ENCODE data around the gene PCDH9.

The PCDH9 gene

DNA sequence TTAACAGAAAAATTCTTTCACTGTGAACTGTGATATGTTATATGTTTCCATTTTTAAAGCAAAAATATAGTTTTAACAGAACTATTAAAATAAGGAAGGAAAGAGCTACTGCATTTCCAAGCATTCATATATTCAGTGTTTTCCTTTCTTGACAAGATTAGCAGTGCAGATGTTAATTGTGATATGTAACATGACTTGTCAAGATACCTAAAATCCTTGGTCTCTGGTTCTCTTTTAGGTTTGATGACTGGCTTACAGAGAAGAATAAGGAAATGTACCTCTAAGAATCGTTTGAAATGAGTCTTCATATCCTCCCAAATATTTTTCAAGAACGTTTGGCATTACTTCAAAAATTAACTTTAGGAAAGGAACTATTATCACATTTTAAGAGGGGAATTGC is 907.2 kb downstream of the PCDH9 start:
- no peaks in the 10 kb centered on the region for H3K79me2 ChIP-seq (ENCODE audit: control insufficient read depth, insufficient read depth, low read length, poor library complexity)
- H3K23ac ChIP-seq (ENCODE audit: low read length), result no peak overlapping the region
- no peaks in the 10 kb centered on the region for H3K79me1 ChIP-seq (ENCODE audit: low read length)
- DNase-seq, result no peak
- no peaks in the 10 kb centered on the region for H3K36me3 ChIP-seq (ENCODE audit: control insufficient read depth in 1 of 2, insufficient read depth in 2 of 2, low read length in 2 of 2)
- H3K27ac ChIP-seq (ENCODE audit: low read depth, low read length), result no peak overlapping the region
- no peak overlapping the region for H4K91ac ChIP-seq (ENCODE audit: low read depth, low read length)
- no peak overlapping the region for H3K4ac ChIP-seq (ENCODE audit: low read depth, low read length)
- H3K27me3 ChIP-seq (ENCODE audit: insufficient read depth, low read length), result no peaks in the 10 kb centered on the region
- no peak overlapping the region for H3K9ac ChIP-seq (ENCODE audit: low read length)
- no peaks in the 10 kb centered on the region for H3K9me3 ChIP-seq (ENCODE audit: insufficient read depth, low read depth, low read length)
- no peak overlapping the region for H2BK5ac ChIP-seq (ENCODE audit: low read depth, low read length, poor library complexity)
- H2BK120ac ChIP-seq (ENCODE audit: insufficient read depth, low read length, poor library complexity), result no peak overlapping the region
- no peak overlapping the region for H2AFZ ChIP-seq (ENCODE audit: insufficient read depth, low read length, poor library complexity)
- H2AK5ac ChIP-seq (ENCODE audit: low read length), result no peak overlapping the region
- H4K12ac ChIP-seq (ENCODE audit: low read depth, low read length), result no peak overlapping the region
- no peak overlapping the region for H3K18ac ChIP-seq (ENCODE audit: low read length)
- no CpG with 5 or more reads among the region's 2 CpGs for WGBS (ENCODE audit: extremely low coverage, insufficient coverage, insufficient read length)
- no peak overlapping the region for H3K14ac ChIP-seq (ENCODE audit: low read length)
- no peaks in the 10 kb centered on the region for H3K4me1 ChIP-seq (ENCODE audit: control insufficient read depth in 1 of 2, insufficient read depth in 2 of 2, low read length in 2 of 2)
- H2BK12ac ChIP-seq (ENCODE audit: low read length), result no peak overlapping the region
- no peak overlapping the region for H3K4me3 ChIP-seq (ENCODE audit: low read depth, low read length)
- no peak overlapping the region for H4K8ac ChIP-seq (ENCODE audit: low read depth, low read length)
- H3K4me2 ChIP-seq (ENCODE audit: low read length), result no peak overlapping the region

DNA sequence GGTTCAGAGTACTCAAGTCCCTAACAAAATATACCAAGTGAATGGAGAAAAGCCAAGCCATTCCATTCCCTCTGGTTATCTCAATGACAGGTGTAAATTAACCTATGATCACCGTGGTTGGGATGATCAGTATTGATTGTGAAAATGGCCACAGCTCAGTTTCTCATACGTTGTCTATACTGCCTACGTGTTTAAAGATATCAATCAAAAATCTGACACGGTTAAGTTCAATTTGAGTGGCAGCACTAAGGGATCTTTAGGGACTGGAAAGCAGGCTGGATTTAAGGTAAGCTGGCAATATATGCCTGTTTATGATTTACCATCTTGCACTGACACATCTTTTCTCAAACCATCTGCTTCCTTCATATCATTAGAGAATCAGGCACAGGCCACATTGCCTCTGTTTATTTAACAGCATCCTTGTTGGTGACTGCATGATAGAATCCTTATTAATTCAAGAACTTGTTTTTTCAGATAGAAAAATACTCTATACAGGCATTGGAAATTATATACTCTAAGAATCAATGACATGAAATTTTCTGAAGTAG is 907.9 kb downstream of the PCDH9 start:
- Histone ChIP-seq H3K79me1 (ENCODE audit: low read length) (no peaks in the 10 kb centered on the region), H3K9me3 (ENCODE audit: insufficient read depth, low read depth, low read length) (no peaks in the 10 kb centered on the region), H2BK12ac (ENCODE audit: low read length) (no peak overlapping the region), H3K14ac (ENCODE audit: low read length) (no peak overlapping the region), H3K79me2 (ENCODE audit: control insufficient read depth, insufficient read depth, low read length, poor library complexity) (no peaks in the 10 kb centered on the region), H3K18ac (ENCODE audit: low read length) (no peak overlapping the region), H3K4me2 (ENCODE audit: low read length) (no peak overlapping the region), H3K36me3 (ENCODE audit: control insufficient read depth in 1 of 2, insufficient read depth in 2 of 2, low read length in 2 of 2) (no peaks in the 10 kb centered on the region), H4K8ac (ENCODE audit: low read depth, low read length) (no peak overlapping the region), H4K12ac (ENCODE audit: low read depth, low read length) (no peak overlapping the region), H3K27me3 (ENCODE audit: insufficient read depth, low read length) (no peaks in the 10 kb centered on the region), H2AFZ (ENCODE audit: insufficient read depth, low read length, poor library complexity) (no peak overlapping the region), H3K27ac (ENCODE audit: low read depth, low read length) (no peak overlapping the region), H3K4me1 (ENCODE audit: control insufficient read depth in 1 of 2, insufficient read depth in 2 of 2, low read length in 2 of 2) (no peaks in the 10 kb centered on the region), H2AK5ac (ENCODE audit: low read length) (no peak overlapping the region), H3K23ac (ENCODE audit: low read length) (no peak overlapping the region), H2BK5ac (ENCODE audit: low read depth, low read length, poor library complexity) (no peak overlapping the region), H3K4me3 (ENCODE audit: low read depth, low read length) (no peak overlapping the region), H3K4ac (ENCODE audit: low read depth, low read length) (no peak overlapping the region), H3K9ac (ENCODE audit: low read length) (no peak overlapping the region), H2BK120ac (ENCODE audit: insufficient read depth, low read length, poor library complexity) (no peak overlapping the region), H4K91ac (ENCODE audit: low read depth, low read length) (no peak overlapping the region)
- no peak for DNase-seq
- no CpG with 5 or more reads among the region's 4 CpGs for WGBS (ENCODE audit: extremely low coverage, insufficient coverage, insufficient read length)

- Histone ChIP-seq H3K4ac (ENCODE audit: low read depth, low read length) (no peak overlapping the region), H2AFZ (ENCODE audit: insufficient read depth, low read length, poor library complexity) (no peak overlapping the region), H3K18ac (ENCODE audit: low read length) (no peak overlapping the region), H3K27me3 (ENCODE audit: insufficient read depth, low read length) (no peaks in the 10 kb centered on the region), H4K91ac (ENCODE audit: low read depth, low read length) (no peak overlapping the region), H3K9me3 (ENCODE audit: insufficient read depth, low read depth, low read length) (no peaks in the 10 kb centered on the region), H3K27ac (ENCODE audit: low read depth, low read length) (no peak overlapping the region), H2AK5ac (ENCODE audit: low read length) (no peak overlapping the region), H3K79me1 (ENCODE audit: low read length) (no peaks in the 10 kb centered on the region), H3K4me1 (ENCODE audit: control insufficient read depth in 1 of 2, insufficient read depth in 2 of 2, low read length in 2 of 2) (no peaks in the 10 kb centered on the region), H3K4me3 (ENCODE audit: low read depth, low read length) (no peak overlapping the region), H3K14ac (ENCODE audit: low read length) (no peak overlapping the region), H2BK5ac (ENCODE audit: low read depth, low read length, poor library complexity) (no peak overlapping the region), H3K4me2 (ENCODE audit: low read length) (no peak overlapping the region), H2BK12ac (ENCODE audit: low read length) (no peak overlapping the region), H3K9ac (ENCODE audit: low read length) (no peak overlapping the region), H3K23ac (ENCODE audit: low read length) (no peak overlapping the region), H2BK120ac (ENCODE audit: insufficient read depth, low read length, poor library complexity) (no peak overlapping the region), H4K8ac (ENCODE audit: low read depth, low read length) (no peak overlapping the region), H4K12ac (ENCODE audit: low read depth, low read length) (no peak overlapping the region), H3K36me3 (ENCODE audit: control insufficient read depth in 1 of 2, insufficient read depth in 2 of 2, low read length in 2 of 2) (no peaks in the 10 kb centered on the region), H3K79me2 (ENCODE audit: control insufficient read depth, insufficient read depth, low read length, poor library complexity) (no peaks in the 10 kb centered on the region)
- WGBS (ENCODE audit: extremely low coverage, insufficient coverage, insufficient read length), result no CpG with 5 or more reads among the region's 3 CpGs
- no peak for DNase-seq
These were observed 915.2 kb downstream of the PCDH9 start for GRCh38 chr13:66314911-66315310.

GRCh38 chr13:66313413-66313812 is 916.7 kb downstream of the PCDH9 start:
- Histone ChIP-seq H4K8ac (ENCODE audit: low read depth, low read length) (no peak overlapping the region), H3K14ac (ENCODE audit: low read length) (no peak overlapping the region), H3K4ac (ENCODE audit: low read depth, low read length) (no peak overlapping the region), H3K23ac (ENCODE audit: low read length) (no peak overlapping the region), H4K91ac (ENCODE audit: low read depth, low read length) (no peak overlapping the region), H3K18ac (ENCODE audit: low read length) (no peak overlapping the region), H2BK12ac (ENCODE audit: low read length) (no peak overlapping the region), H2AFZ (ENCODE audit: insufficient read depth, low read length, poor library complexity) (no peak overlapping the region), H3K4me3 (ENCODE audit: low read depth, low read length) (no peak overlapping the region), H2BK120ac (ENCODE audit: insufficient read depth, low read length, poor library complexity) (no peak overlapping the region), H3K27ac (ENCODE audit: low read depth, low read length) (no peak overlapping the region), H3K27me3 (ENCODE audit: insufficient read depth, low read length) (no peaks in the 10 kb centered on the region), H3K4me2 (ENCODE audit: low read length) (no peak overlapping the region), H2AK5ac (ENCODE audit: low read length) (no peak overlapping the region), H3K36me3 (ENCODE audit: control insufficient read depth in 1 of 2, insufficient read depth in 2 of 2, low read length in 2 of 2) (no peaks in the 10 kb centered on the region), H3K79me1 (ENCODE audit: low read length) (no peaks in the 10 kb centered on the region), H3K79me2 (ENCODE audit: control insufficient read depth, insufficient read depth, low read length, poor library complexity) (no peaks in the 10 kb centered on the region), H3K9ac (ENCODE audit: low read length) (no peak overlapping the region), H3K9me3 (ENCODE audit: insufficient read depth, low read depth, low read length) (no peaks in the 10 kb centered on the region), H4K12ac (ENCODE audit: low read depth, low read length) (no peak overlapping the region), H3K4me1 (ENCODE audit: control insufficient read depth in 1 of 2, insufficient read depth in 2 of 2, low read length in 2 of 2) (no peaks in the 10 kb centered on the region), H2BK5ac (ENCODE audit: low read depth, low read length, poor library complexity) (no peak overlapping the region)
- DNase-seq, result no peak
- WGBS (ENCODE audit: extremely low coverage, insufficient coverage, insufficient read length), result no CpG with 5 or more reads among the region's 3 CpGs

All from trophoblast cell (in vitro differentiated cells and primary cell).